ENCODE measurements around the gene RAB7B.
A peak's percentile ranks its signal among the peaks of the same experiment; 100 is the strongest.
"Not testable (repeated sequence)": the region's sequence is repeated elsewhere in the genome, so short reads cannot be mapped to it uniquely, and the experiment has no call there.

RAB7B gene

GRCh38 chr1:206002871-206003801 is at the start of gene RAB7B:
RAB7B (minus strand) TSS chr1:206003395; CDS start chr1:205994135, 9,260 bp downstream.
- peak; percentile 90 for DNase-seq (ENCODE audit: low spot score)

GRCh38 chr1:206052231-206052865 is 49.2 kb upstream of the RAB7B start:
- not testable (repeated sequence) for DNase-seq (ENCODE audit: low spot score)

GRCh38 chr1:206050655-206051235 is 47.5 kb upstream of the RAB7B start:
- no peak for DNase-seq (ENCODE audit: low spot score)

- DNase-seq (ENCODE audit: low spot score): no peak
Measured at GRCh38 chr1:206049919-206050600, 46.9 kb upstream of the RAB7B start.

- no peak for DNase-seq (ENCODE audit: low spot score)
Measured at GRCh38 chr1:206049293-206049692, 46.1 kb upstream of the RAB7B start.

- DNase-seq (ENCODE audit: low spot score): no peak
Measured at GRCh38 chr1:206048582-206048981, 45.4 kb upstream of the RAB7B start.

- DNase-seq (ENCODE audit: low spot score): no peak
Measured at GRCh38 chr1:206047271-206047670, 44.1 kb upstream of the RAB7B start.

GRCh38 chr1:206041640-206042039 is 38.4 kb upstream of the RAB7B start:
- no peak for DNase-seq (ENCODE audit: low spot score)

GRCh38 chr1:206040328-206040727 is 37.1 kb upstream of the RAB7B start:
- DNase-seq (ENCODE audit: low spot score): no peak

- no peak for DNase-seq (ENCODE audit: low spot score)
Measured at GRCh38 chr1:206039046-206039973, 36.1 kb upstream of the RAB7B start.

GRCh38 chr1:206037581-206037980 is 34.4 kb upstream of the RAB7B start:
- DNase-seq (ENCODE audit: low spot score): no peak

- no peak for DNase-seq (ENCODE audit: low spot score)
Measured at GRCh38 chr1:206036663-206037455, 33.7 kb upstream of the RAB7B start.

- no peak for DNase-seq (ENCODE audit: low spot score)
Measured at GRCh38 chr1:206035027-206035426, 31.8 kb upstream of the RAB7B start.

- no peak for DNase-seq (ENCODE audit: low spot score)
Measured at GRCh38 chr1:206032380-206033140, 29.4 kb upstream of the RAB7B start.

GRCh38 chr1:206030714-206031113 is 27.5 kb upstream of the RAB7B start:
- DNase-seq (ENCODE audit: low spot score): peak; percentile 63

- no peak for DNase-seq (ENCODE audit: low spot score)
Measured at GRCh38 chr1:206030191-206030590, 27.0 kb upstream of the RAB7B start.

GRCh38 chr1:206029484-206029883 is 26.3 kb upstream of the RAB7B start:
- peak; percentile 27 for DNase-seq (ENCODE audit: low spot score)

GRCh38 chr1:206025283-206025820 is 22.2 kb upstream of the RAB7B start:
- no peak for DNase-seq (ENCODE audit: low spot score)

GRCh38 chr1:206023695-206024094 is 20.5 kb upstream of the RAB7B start, which contains the start of gene CTSE:
CTSE (minus strand) TSS chr1:206023895; CDS start chr1:206023791, 104 bp downstream.
- DNase-seq (ENCODE audit: low spot score): no peak

Data from GM03348 (cell line).